BE2C (cell line): ENCODE measurements around the gene TARP.
"Not testable (repeated sequence)": the region's sequence is repeated elsewhere in the genome, so short reads cannot be mapped to it uniquely, and the experiment has no call there.

Source experiments
- DNase-seq: peaks from one replicate; pipeline ENCODE4 v3.0.0-alpha.2; 2020
- H3K27me3 ChIP-seq: fragments of 250-450 bp; sonication (Bioruptor Pico); 2 replicates; pipeline ENCODE4 v1.5.1; 2020; ENCODE audit warnings: mild to moderate bottlenecking
- H3K36me3 ChIP-seq: fragments of 250-450 bp; sonication (Bioruptor Pico); 2 replicates; pipeline ENCODE4 v1.5.1; 2020; ENCODE audit warnings: mild to moderate bottlenecking
- H3K4me1 ChIP-seq: fragments of 250-450 bp; sonication (Bioruptor Pico); 2 replicates; pipeline ENCODE4 v1.5.1; 2020
- H3K4me3 ChIP-seq: 2 replicates; pipeline ENCODE4 v1.5.1; 2011; ENCODE audit warnings: low read depth, low read length
- H3K9me3 ChIP-seq: fragments of 250-450 bp; sonication (Bioruptor Pico); 2 replicates; pipeline ENCODE4 v1.5.1; 2020
- CTCF ChIP-seq: IDR thresholded peaks from 2 replicates; pipeline ENCODE4 v1.5.1; 2012; ENCODE audit warnings: mild to moderate bottlenecking, low read depth, low read length

Gene TARP

GRCh38 chr7:38262545-38262944, 10.9 kb downstream of the TARP start:
- H3K4me1 ChIP-seq: no peaks in the 10 kb centered on the region
- TF ChIP-seq CTCF: no peak
- no peaks in the 10 kb centered on the region for H3K36me3 ChIP-seq
- H3K9me3 ChIP-seq: no peaks in the 10 kb centered on the region
- H3K4me3 ChIP-seq: no peak overlapping the region
- no peak for DNase-seq
- H3K27me3 ChIP-seq: peaks cover 7% of the 10 kb centered on the region; the same call in 1 of the 2 replicates

DNA sequence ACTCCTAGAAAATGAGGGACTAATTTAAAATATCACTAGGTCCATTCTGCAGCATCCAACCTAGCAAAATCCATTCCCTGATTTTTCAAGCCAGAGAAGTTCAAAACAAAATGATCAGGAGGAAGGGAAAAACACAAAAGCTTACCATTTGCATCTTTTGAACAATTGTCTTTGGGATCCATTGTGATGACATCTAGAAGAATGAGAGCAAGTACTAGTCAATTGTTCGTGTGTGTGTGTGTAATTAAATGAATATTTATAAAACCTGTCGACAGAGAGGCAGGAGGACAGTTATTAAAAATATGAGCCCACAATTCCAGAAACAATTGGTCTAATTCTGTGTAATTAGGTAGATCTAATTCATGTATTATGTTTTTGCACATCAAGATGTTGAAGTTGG, 11.4 kb downstream of the TARP start:
- not testable (repeated sequence) for H3K36me3 ChIP-seq, H3K27me3 ChIP-seq, H3K4me3 ChIP-seq, H3K4me1 ChIP-seq, DNase-seq, H3K9me3 ChIP-seq

- not testable (repeated sequence) for H3K36me3 ChIP-seq, DNase-seq, H3K4me1 ChIP-seq, H3K27me3 ChIP-seq, H3K4me3 ChIP-seq, H3K9me3 ChIP-seq
These were observed 11.8 kb downstream of the TARP start for GRCh38 chr7:38261601-38262000.

- DNase-seq, H3K9me3 ChIP-seq, H3K27me3 ChIP-seq, H3K36me3 ChIP-seq, H3K4me3 ChIP-seq, H3K4me1 ChIP-seq: not testable (repeated sequence)
These were observed 14.3 kb downstream of the TARP start for GRCh38 chr7:38259157-38259556.

GRCh38 chr7:38257350-38257677, 16.1 kb downstream of the TARP start:
- H3K4me3 ChIP-seq: no peak overlapping the region
- no peaks in the 10 kb centered on the region for H3K9me3 ChIP-seq
- peaks cover 4% of the 10 kb centered on the region; the same call in 1 of the 2 replicates for H3K27me3 ChIP-seq
- TF ChIP-seq CTCF: no peak
- no peak for DNase-seq
- no peaks in the 10 kb centered on the region for H3K36me3 ChIP-seq
- H3K4me1 ChIP-seq: no peaks in the 10 kb centered on the region

GRCh38 chr7:38249849-38250248, 23.6 kb downstream of the TARP start:
- DNase-seq, H3K4me3 ChIP-seq, H3K36me3 ChIP-seq, H3K4me1 ChIP-seq, H3K27me3 ChIP-seq, H3K9me3 ChIP-seq: not testable (repeated sequence)

DNA sequence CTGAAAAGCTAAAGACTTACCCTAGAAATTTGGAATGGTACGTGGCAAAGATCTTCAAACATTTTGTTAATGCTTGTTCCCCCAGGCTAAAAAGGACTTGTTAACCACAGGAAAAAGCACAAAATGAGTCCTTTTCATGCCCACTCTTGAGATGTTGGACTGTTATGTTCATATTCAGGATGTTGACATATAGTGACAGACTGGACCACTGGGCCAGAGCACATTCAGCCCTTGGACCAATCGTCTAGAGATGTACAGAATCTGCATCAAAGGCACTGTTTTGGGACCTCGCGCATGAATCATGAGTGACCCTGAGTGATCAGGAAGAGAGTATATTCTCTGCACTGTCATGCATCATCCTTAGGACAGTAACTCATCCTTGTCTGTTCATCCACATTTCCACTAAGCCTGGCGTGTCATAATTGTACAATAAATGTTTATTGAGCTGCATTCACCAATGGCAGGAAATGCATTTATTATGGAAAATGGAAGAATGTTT, 25.3 kb downstream of the TARP start:
- TF ChIP-seq CTCF: no peak
- no peak for DNase-seq
- H3K27me3 ChIP-seq: peaks cover 6% of the 10 kb centered on the region; the same call in 1 of the 2 replicates
- no peaks in the 10 kb centered on the region for H3K4me1 ChIP-seq
- no peaks in the 10 kb centered on the region for H3K36me3 ChIP-seq
- no peaks in the 10 kb centered on the region for H3K9me3 ChIP-seq
- H3K4me3 ChIP-seq: no peak overlapping the region

DNA sequence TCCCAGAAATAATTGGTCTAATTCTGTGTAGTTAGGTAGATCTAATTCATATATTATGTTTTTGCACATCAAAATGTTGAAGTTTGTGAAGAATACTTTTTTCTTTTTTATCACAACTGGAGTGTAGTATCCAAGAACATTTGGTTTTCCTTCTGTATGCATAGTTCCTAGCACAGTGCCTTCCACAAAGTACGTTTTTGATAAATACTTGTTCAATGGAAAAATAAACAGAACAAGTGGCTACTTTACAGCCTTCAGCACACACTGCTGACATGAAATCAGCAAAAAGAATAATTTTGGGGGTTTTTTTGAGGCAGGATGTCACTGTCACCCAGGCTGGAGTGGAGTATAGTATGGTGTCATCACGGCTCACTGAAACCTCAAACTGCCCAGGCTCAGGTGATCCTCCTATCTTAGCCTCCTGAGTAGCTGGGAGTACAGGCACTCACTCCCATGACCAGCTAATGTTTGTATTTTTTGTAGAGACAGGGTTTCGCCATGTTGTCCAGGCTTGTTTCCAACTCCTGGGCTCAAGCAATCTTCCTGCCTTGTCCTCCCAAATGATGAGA, 27.9 kb downstream of the TARP start:
- Histone ChIP-seq H3K4me1 (no peaks in the 10 kb centered on the region), H3K9me3 (no peaks in the 10 kb centered on the region), H3K36me3 (no peaks in the 10 kb centered on the region), H3K4me3 (no peak overlapping the region), H3K27me3 (peaks cover 6% of the 10 kb centered on the region; the same call in 1 of the 2 replicates)
- TF ChIP-seq CTCF: no peak
- no peak for DNase-seq
